H9 (cell line): ENCODE measurements around the gene CPNE2. TPM values are rescaled to one million over a fixed set of nuclear protein-coding genes. Genes with fewer than 3 reads are reported as not detected.

Experiments used
- DNase-seq: peaks from one replicate; pipeline ENCODE4 v3.0.0-alpha.2; 2017
- H2AFZ ChIP-seq: one replicate; pipeline ENCODE4 v1.6.1; 2013; ENCODE audit warnings: mild to moderate bottlenecking, low read length, control low read depth, moderate library complexity
- H2AK5ac ChIP-seq: 2 replicates; pipeline ENCODE4 v1.6.1; 2013; ENCODE audit warnings: low read length, control low read depth, mixed read lengths; ENCODE audit not compliant: insufficient read length
- H2BK120ac ChIP-seq: one replicate; pipeline ENCODE4 v1.6.1; 2013; ENCODE audit warnings: low read depth, mild to moderate bottlenecking, low read length, control low read depth, inconsistent platforms; ENCODE audit not compliant: poor library complexity, severe bottlenecking
- H2BK12ac ChIP-seq: 2 replicates; pipeline ENCODE4 v1.6.1; 2013; ENCODE audit warnings: low read length, control low read depth, mixed read lengths, low read depth; ENCODE audit not compliant: insufficient read length
- H2BK15ac ChIP-seq: 2 replicates; pipeline ENCODE4 v1.6.1; 2013; ENCODE audit warnings: low read depth, low read length, control low read depth
- H2BK20ac ChIP-seq: one replicate; pipeline ENCODE4 v1.6.1; 2013; ENCODE audit warnings: low read depth, mild to moderate bottlenecking, low read length, control low read depth, inconsistent platforms; ENCODE audit not compliant: poor library complexity, severe bottlenecking
- H2BK5ac ChIP-seq: 2 replicates; pipeline ENCODE4 v1.6.1; 2013; ENCODE audit warnings: low read length, control low read depth, mixed read lengths; ENCODE audit not compliant: insufficient read length
- H3K14ac ChIP-seq: 2 replicates; pipeline ENCODE4 v1.6.1; 2013; ENCODE audit warnings: low read length, control low read depth; ENCODE audit not compliant: insufficient read depth
- H3K18ac ChIP-seq: 2 replicates; pipeline ENCODE4 v1.6.1; 2013; ENCODE audit warnings: low read depth, mild to moderate bottlenecking, mixed read lengths, low read length, control low read depth; ENCODE audit not compliant: insufficient read length
- H3K23ac ChIP-seq: 2 replicates; pipeline ENCODE4 v1.6.1; 2013; ENCODE audit warnings: low read length, control low read depth, mixed read lengths, low read depth; ENCODE audit not compliant: insufficient read length
- H3K23me2 ChIP-seq: 2 replicates; pipeline ENCODE4 v1.6.1; 2013; ENCODE audit warnings: low read depth, mild to moderate bottlenecking, mixed read lengths, low read length, control low read depth; ENCODE audit not compliant: insufficient read length, poor library complexity, severe bottlenecking
- H3K27ac ChIP-seq: 2 replicates; pipeline ENCODE4 v1.5.1; 2013; ENCODE audit warnings: low read length, control low read depth, mixed read lengths, low read depth; ENCODE audit not compliant: insufficient read length
- H3K27me3 ChIP-seq: 2 replicates; pipeline ENCODE4 v1.6.1; 2013; ENCODE audit warnings: low read length, control low read depth, inconsistent platforms; ENCODE audit not compliant: insufficient read depth
- H3K4ac ChIP-seq: 2 replicates; pipeline ENCODE4 v1.6.1; 2013; ENCODE audit warnings: low read depth, mild to moderate bottlenecking, control low read depth, inconsistent platforms, low read length, moderate library complexity
- H3K4me1 ChIP-seq: 2 replicates; pipeline ENCODE4 v1.6.1; 2013; ENCODE audit warnings: low read length, control low read depth, inconsistent platforms; ENCODE audit not compliant: insufficient read depth
- H3K4me2 ChIP-seq: 2 replicates; pipeline ENCODE4 v1.6.1; 2013; ENCODE audit warnings: low read length, control low read depth, mixed read lengths; ENCODE audit not compliant: insufficient read length, insufficient read depth
- H3K56ac ChIP-seq: 2 replicates; pipeline ENCODE4 v1.6.1; 2013; ENCODE audit warnings: low read depth, mild to moderate bottlenecking, mixed read lengths, low read length, control low read depth; ENCODE audit not compliant: insufficient read length
- H3K79me1 ChIP-seq: 2 replicates; pipeline ENCODE4 v1.6.1; 2013; ENCODE audit warnings: low read depth, mild to moderate bottlenecking, moderate library complexity, low read length, control low read depth, inconsistent platforms; ENCODE audit not compliant: insufficient read depth, poor library complexity, severe bottlenecking
- H3K79me2 ChIP-seq: 2 replicates; pipeline ENCODE4 v1.6.1; 2013; ENCODE audit warnings: low read length, control low read depth, inconsistent platforms; ENCODE audit not compliant: insufficient read depth
- H3K9ac ChIP-seq: 2 replicates; pipeline ENCODE4 v1.6.1; 2013; ENCODE audit warnings: low read length, control low read depth, mixed read lengths; ENCODE audit not compliant: insufficient read length; ENCODE audit errors: extremely low read depth
- H3K9me3 ChIP-seq: one replicate; pipeline ENCODE4 v1.6.1; 2013; ENCODE audit warnings: low read depth, low read length, inconsistent platforms; ENCODE audit not compliant: control insufficient read depth
- H3T11ph ChIP-seq: one replicate; pipeline ENCODE4 v1.6.1; 2013; ENCODE audit warnings: mild to moderate bottlenecking, low read length, control low read depth, inconsistent platforms
- H4K20me1 ChIP-seq: one replicate; pipeline ENCODE4 v1.6.1; 2013; ENCODE audit not compliant: control insufficient read depth, insufficient read length, insufficient read depth
- H4K5ac ChIP-seq: 2 replicates; pipeline ENCODE4 v1.6.1; 2013; ENCODE audit warnings: low read depth, mild to moderate bottlenecking, mixed read lengths, low read length, control low read depth; ENCODE audit not compliant: insufficient read length
- H4K8ac ChIP-seq: replicated peaks from 2 replicates; pipeline ENCODE4 v1.6.1; 2013; ENCODE audit warnings: low read length, control low read depth, mixed read lengths, low read depth; ENCODE audit not compliant: insufficient read length
- H4K91ac ChIP-seq: 2 replicates; pipeline ENCODE4 v1.6.1; 2013; ENCODE audit warnings: low read depth, mild to moderate bottlenecking, moderate library complexity, mixed read lengths, low read length, control low read depth; ENCODE audit not compliant: insufficient read length
- H3K27ac Mint-ChIP-seq, 3 experiments: 2 replicates in 2 of 3; 3 replicates in 1 of 3; pipeline ENCODE4 v1.8.0; 2020 to 2021; ENCODE audit warnings: mixed read lengths in 3 of 3, mild to moderate bottlenecking in 1 of 3, moderate library complexity in 1 of 3
- H3K27me3 Mint-ChIP-seq: 2 replicates; pipeline ENCODE4 v1.8.0; 2021; ENCODE audit warnings: low read depth, mild to moderate bottlenecking, moderate library complexity, mixed read lengths
- H3K36me3 Mint-ChIP-seq, 3 experiments: 2 replicates in 2 of 3; 3 replicates in 1 of 3; pipeline ENCODE4 v1.8.0; 2020 to 2021; ENCODE audit warnings: low read depth in 3 of 3, mixed read lengths in 3 of 3; ENCODE audit not compliant: insufficient read depth in 1 of 3
- H3K4me1 Mint-ChIP-seq, 2 experiments: 2 replicates each; pipeline ENCODE4 v1.8.0; 2020; ENCODE audit warnings: mixed read lengths in 2 of 2
- H3K4me3 Mint-ChIP-seq, 2 experiments: 2 replicates in 1 of 2; 3 replicates in 1 of 2; pipeline ENCODE4 v1.8.0; 2020 to 2021; ENCODE audit warnings: mild to moderate bottlenecking in 2 of 2, mixed read lengths in 2 of 2, moderate library complexity in 1 of 2
- H3K9me3 Mint-ChIP-seq, 2 experiments: 2 replicates in 1 of 2; 3 replicates in 1 of 2; pipeline ENCODE4 v1.8.0; 2020; ENCODE audit warnings: mild to moderate bottlenecking in 2 of 2, mixed read lengths in 2 of 2, moderate library complexity in 1 of 2
- CTCF ChIP-seq: fragments of 200-600 bp; sonication (generic); conservative IDR thresholded peaks from 3 replicates; pipeline ENCODE4 v1.8.0; 2021; ENCODE audit warnings: antibody characterized with exemption, mild to moderate bottlenecking
- WGBS: extraction: QIAGEN DNeasy Blood & Tissue Kit; methylation state at CpG from one replicate; pipeline ENCODE4 v1.1.7; 2013; ENCODE audit warnings: missing lambda C conversion rate, low lambda C conversion rate, mixed read lengths; ENCODE audit not compliant: insufficient read length; ENCODE audit errors: extremely low coverage; 5-methylcytosine and 5-hydroxymethylcytosine counted together
- total RNA-seq: library from RNA; stranded (reverse); gene quantifications from 2 replicates; pipeline ENCODE4 v1.2.1, GENCODE V29; 2021

Gene CPNE2
- total RNA-seq, 1 experiment from 2014 or later = 8.0 TPM

DNA sequence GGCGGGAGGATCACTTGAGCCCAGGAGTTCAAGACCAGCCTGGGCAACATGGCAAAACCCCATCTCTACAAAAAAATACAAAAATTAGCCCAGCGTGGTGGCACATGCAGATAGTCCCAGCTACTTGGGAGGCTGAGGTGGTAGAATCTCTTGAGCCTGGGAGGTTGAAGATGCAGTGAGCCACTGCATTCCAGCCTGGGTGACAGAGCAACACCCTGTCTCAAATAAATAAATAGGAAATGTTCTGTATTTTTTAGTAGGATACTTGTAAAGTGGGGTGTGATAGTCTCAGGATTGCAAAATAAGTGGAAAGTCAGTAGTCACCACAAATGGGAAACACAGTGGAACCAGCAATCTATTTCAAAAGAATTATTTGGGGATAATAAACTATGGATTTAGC, 97.8 kb downstream of the CPNE2 start:
- no peak overlapping the region for H3K14ac ChIP-seq
- no peak overlapping the region for H4K8ac ChIP-seq
- H4K5ac ChIP-seq = no peak overlapping the region
- H2BK120ac ChIP-seq = no peak overlapping the region
- peaks cover under 1% of the 10 kb centered on the region for H3K79me1 ChIP-seq
- H3K27ac Mint-ChIP-seq = no peak overlapping the region
- no peak overlapping the region for H4K91ac ChIP-seq
- no peak overlapping the region for H2AK5ac ChIP-seq
- no peaks in the 10 kb centered on the region for H4K20me1 ChIP-seq
- H3K56ac ChIP-seq = no peak overlapping the region
- no peak overlapping the region for H2BK5ac ChIP-seq
- H3K4me2 ChIP-seq = no peak overlapping the region
- H2BK20ac ChIP-seq = no peak overlapping the region
- H3K4ac ChIP-seq = no peak overlapping the region
- H3K27me3 ChIP-seq = no peaks in the 10 kb centered on the region
- peaks cover 16% of the 10 kb centered on the region; the same call in 1 of the 2 replicates for H3K79me2 ChIP-seq
- H3K4me1 Mint-ChIP-seq = peaks cover 15 to 16% of the 10 kb centered on the region in 2 experiments
- H3K36me3 Mint-ChIP-seq = peaks cover 0 to 3% (median 0%) of the 10 kb centered on the region in 3 experiments; a peak in 2 of 7 replicates
- H3K18ac ChIP-seq = no peak overlapping the region
- no CpG with 5 or more reads among the region's 2 CpGs for WGBS
- H3K4me1 ChIP-seq = no peaks in the 10 kb centered on the region
- DNase-seq = no peak
- no peak overlapping the region for H3K9ac ChIP-seq
- H2BK12ac ChIP-seq = no peak overlapping the region
- H3K4me3 Mint-ChIP-seq = no peak overlapping the region
- H3K23me2 ChIP-seq = peaks cover 9% of the 10 kb centered on the region
- no peak overlapping the region for H3K27ac ChIP-seq
- H3T11ph ChIP-seq = no peak overlapping the region
- H3K23ac ChIP-seq = no peak overlapping the region
- no peak overlapping the region for H2BK15ac ChIP-seq
- no peaks in the 10 kb centered on the region for H3K27me3 Mint-ChIP-seq
- no peaks in the 10 kb centered on the region for H3K9me3 ChIP-seq
- H2AFZ ChIP-seq = no peak overlapping the region
- no peaks in the 10 kb centered on the region for H3K9me3 Mint-ChIP-seq
- TF ChIP-seq CTCF = no peak
